NOMO-1 treated with DMSO at 0.1 percent for 48 hours (cell line): ENCODE results near the gene CTNND2.
"Not testable (repeated sequence)": the region's sequence is repeated elsewhere in the genome, so short reads cannot be mapped to it uniquely, and the experiment has no call there.

Source experiments
- DNase-seq: peaks from one replicate; lab custom pipeline; 2025; ENCODE audit not compliant: unreplicated experiment; lab: John Stamatoyannopoulos, UW

CTNND2 gene

DNA sequence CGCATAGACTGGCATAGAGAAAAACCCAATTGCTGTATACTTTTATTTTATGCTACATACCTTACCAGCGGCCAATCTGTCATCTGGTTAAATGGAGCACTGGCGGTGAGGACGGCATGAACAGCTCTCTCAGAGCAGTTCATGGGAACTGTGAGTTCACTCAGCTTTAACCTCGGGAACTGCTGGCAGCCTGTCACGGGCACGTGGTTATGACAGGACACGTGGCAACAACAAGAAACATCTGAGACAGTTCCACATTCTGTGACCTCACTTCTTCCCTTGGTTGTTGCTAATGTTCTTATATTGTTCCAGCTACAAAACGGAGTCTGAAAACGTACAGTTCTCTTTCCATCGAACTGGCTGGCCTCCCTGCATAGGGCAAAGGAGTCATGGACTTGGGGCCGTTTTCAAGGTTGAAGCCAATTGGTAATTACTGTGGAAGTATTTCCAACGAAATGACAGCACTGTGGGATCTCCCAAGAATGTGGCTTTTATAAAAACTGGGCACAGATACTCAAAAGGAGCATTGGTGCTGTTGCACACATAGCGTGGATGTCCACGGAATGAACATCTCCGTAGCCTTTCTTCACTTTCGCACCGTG lies 896.9 kb downstream of the CTNND2 start:
- DNase-seq: no peak

- DNase-seq: not testable (repeated sequence)
Observed at GRCh38 chr5:11004523-11004922, 899.7 kb downstream of the CTNND2 start.

GRCh38 chr5:11000515-11001353 lies 903.5 kb downstream of the CTNND2 start:
- no peak for DNase-seq

DNA sequence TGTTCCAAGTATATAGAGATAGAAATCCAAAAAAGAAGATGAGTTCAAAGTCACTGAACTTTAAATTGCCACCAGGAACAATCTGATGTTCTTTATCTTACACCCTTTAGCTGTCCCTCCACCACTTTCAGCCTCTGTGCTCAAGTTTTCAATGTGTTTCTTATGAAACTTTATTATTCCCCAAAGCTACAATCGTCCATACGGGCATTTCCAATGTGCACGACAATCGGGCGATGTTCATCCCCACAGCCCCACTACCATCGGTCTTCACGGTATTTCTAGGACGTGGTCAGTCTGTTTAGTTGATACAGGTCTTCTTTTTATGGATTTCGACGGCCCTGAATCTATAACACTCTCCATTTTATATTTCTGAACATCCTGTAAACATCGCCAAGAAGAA lies 904.5 kb downstream of the CTNND2 start:
- DNase-seq: no peak

GRCh38 chr5:10995891-10996290 lies 908.4 kb downstream of the CTNND2 start:
- no peak for DNase-seq

GRCh38 chr5:10994091-10994986 lies 909.9 kb downstream of the CTNND2 start:
- no peak for DNase-seq

DNA sequence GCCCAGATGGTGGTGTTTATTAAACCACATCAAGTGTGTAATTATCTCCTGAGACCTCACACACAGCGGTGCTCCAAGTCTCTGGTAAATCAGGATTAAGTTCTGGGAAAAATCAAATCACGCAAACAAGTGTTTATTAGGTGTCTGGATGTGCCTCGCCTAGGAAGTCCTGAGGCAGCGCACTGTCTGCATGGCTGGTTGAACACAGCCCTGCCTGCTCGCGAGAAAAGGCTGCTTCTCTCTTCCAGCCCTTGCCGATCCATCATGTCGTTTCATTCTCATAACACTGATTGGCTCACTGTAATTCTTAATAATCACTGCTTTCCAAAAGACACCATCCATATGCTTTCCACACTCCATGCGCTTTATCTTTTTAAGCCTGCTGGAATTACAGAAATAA lies 913.6 kb downstream of the CTNND2 start:
- DNase-seq: no peak

GRCh38 chr5:10989577-10990263 lies 914.5 kb downstream of the CTNND2 start:
- DNase-seq: no peak

DNA sequence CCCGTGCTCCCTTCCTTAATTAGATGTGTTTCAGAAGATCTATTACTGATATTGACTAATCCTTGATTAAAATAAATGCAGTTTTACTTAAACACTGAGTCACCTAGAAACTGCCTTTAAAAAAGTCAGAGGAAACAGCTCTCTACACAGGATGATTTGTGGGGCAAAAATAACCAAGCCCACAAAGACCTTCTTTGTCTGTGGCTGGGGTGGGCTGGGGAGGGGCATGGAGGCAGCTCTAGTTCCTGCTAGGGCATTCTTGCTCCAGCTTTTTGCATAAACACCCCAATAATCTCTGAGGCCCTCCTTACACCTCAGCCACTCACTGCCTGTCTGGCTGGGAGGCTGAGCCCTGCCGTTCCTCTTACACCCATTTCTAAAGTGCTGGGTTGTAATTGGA lies 915.6 kb downstream of the CTNND2 start:
- no peak for DNase-seq

- DNase-seq: peak; percentile 46
Observed at GRCh38 chr5:10987925-10988504, 916.2 kb downstream of the CTNND2 start.

- DNase-seq: no peak
Observed at GRCh38 chr5:10987276-10987924, 916.8 kb downstream of the CTNND2 start.

DNA sequence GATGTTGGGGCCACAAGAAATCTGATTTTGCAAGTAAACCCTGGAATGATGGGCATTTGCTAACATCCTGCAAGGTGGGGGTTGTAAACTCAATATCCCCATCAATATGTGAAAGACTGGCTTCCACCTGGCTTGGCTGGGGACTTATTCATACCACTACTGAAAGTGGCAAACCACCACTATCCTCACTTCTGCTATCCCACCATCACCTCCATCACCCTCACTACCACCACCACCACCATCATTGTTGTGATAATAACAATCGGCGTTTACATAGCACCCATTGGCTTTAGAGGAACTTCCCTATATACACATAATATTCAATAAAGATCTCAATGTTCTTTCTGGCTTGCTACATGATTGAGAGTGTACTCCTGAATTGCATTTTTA lies 918.5 kb downstream of the CTNND2 start:
- DNase-seq: no peak

- no peak for DNase-seq
Observed at GRCh38 chr5:10985091-10985720, 919.0 kb downstream of the CTNND2 start.

DNA sequence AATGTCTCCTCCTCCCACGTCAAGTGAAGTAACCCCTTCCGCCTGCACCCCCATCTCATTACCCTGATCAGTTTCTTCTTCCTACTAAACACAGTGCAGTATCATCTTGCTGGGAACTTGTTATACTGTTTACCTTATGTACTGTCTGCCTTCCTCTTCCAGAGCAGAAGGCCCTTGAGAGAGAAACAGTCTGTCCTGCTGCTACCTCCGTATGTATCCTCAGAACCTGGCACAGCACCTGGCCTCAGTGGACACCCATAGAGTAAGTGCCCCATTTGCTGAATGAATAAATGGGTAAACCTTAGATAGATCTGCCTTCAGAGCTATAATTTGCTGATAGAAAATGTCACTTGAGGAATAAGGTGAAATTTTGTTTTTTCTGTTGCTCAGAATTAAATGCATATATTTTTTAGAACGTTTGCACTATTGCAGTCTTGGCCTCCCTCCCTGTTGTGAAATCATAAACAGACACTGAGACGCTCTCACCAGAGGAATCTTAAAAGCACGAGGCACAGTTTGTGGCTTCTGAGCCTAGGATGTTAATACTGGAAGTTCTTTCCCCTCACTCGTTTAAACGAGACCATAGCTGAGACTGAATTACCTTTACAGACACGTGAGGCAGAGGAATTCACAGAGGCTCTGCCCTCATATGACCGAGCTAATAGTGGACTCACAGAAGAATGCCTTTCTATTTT lies 920.1 kb downstream of the CTNND2 start:
- no peak for DNase-seq

GRCh38 chr5:10982626-10983025 lies 921.6 kb downstream of the CTNND2 start:
- no peak for DNase-seq

DNA sequence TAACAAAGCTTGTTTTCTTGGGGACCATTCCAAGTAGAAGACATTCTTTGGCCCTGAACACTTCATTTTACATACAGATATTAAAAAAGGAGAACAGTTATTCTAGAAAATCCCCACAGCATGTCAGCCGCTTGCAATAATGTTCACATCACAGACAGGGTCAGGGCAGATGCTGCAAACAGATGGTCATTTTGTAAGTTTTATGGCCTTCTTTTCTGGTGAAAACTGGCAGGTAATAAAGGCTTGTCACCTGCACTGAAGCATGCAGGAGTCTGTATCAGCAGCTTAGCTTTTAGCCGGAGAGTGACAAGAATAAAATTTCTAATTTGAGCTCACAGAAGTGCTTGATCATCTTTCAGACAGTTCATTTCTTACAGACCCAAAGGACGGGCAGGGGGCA lies 922.3 kb downstream of the CTNND2 start:
- DNase-seq: no peak

DNA sequence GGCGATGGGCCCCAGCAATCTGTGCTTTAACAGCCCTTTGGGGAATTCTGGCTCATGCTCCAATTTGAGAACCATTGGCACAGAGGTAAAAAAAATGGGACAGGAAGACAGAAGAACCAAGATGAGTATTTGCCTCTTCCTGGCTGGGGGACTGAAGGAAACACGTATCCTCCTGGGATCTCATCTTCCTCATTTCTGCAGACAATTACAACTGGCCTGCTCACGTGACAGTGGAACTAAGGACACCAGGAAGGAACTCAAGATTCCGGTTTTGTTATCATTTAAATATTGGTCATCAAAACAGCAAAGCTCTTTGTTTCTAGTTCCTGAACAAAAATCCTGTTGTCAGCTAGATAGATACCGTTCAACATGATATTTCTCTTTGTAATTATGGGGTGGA lies 927.2 kb downstream of the CTNND2 start:
- no peak for DNase-seq

DNA sequence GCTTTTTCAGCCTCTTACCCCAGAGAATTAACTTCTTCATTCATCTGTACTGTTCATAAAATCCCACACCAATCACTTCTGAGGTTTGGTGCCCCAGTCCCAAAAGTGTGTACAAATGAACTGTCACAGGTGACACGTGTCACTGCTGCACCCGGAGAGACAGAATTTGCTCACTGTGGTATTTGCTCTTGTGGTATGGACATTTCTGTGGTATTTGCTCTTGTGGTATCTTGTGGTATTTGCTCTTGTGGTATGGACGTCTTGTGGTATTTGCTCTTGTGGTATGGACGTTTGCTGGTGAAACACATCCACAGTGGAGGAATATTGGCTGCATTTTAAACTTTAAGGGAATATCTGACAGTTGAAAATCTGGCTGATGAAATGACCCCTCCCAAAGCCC lies 928.3 kb downstream of the CTNND2 start:
- no peak for DNase-seq

DNA sequence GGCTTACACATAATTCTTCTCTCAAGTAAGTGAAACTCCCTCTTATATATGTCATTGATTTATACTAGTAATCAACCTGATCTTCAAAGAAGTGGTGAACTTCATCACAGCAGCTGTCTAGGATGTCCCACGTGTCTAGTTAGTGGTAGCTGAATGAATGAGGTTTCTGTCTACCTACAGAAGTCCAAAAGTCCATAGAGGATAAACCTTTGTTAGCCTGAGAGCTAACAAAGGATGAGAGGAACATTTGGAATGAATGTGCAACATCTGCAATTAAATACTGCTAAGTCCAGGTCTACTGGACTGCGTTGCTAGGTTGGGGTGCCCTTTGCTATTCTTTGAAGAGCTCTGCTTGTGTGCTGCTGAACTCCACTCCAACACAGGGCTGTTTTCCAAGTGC lies 929.4 kb downstream of the CTNND2 start:
- DNase-seq: no peak
